Activated CD4-positive, alpha-beta memory T cell treated with anti-CD3 and anti-CD28 coated beads, Interleukin-2, amount 10 ng/mL, durations not matched to agents 7 days and 5 days (primary cell): ENCODE results near the gene NCOA7. TPM values are rescaled to one million over a fixed set of nuclear protein-coding genes. Genes with fewer than 3 reads are reported as not detected.

Experiments
- CTCF ChIA-PET: fragments of 350-600 bp; sonication (Branson Sonifier 250); formaldehyde crosslinking; loops from one replicate; lab custom pipeline; 2021; ENCODE audit warnings: antibody characterized with exemption, inconsistent platforms; lab: Charles Lee
- POLR2A ChIA-PET: fragments of 350-600 bp; sonication (Branson Sonifier 250); formaldehyde crosslinking; loops from one replicate; lab custom pipeline; 2021; ENCODE audit warnings: antibody characterized with exemption; lab: Charles Lee
- DNase-seq: peaks from one replicate; pipeline ENCODE4 v3.0.0-alpha.2; 2020
- H3K27ac Mint-ChIP-seq: one replicate; pipeline ENCODE4 v1.8.0; 2021; ENCODE audit warnings: mild to moderate bottlenecking, mixed read lengths
- H3K27me3 Mint-ChIP-seq: one replicate; pipeline ENCODE4 v1.8.0; 2021; ENCODE audit warnings: mixed read lengths
- H3K36me3 Mint-ChIP-seq: one replicate; pipeline ENCODE4 v1.8.0; 2021; ENCODE audit warnings: low read depth, mixed read lengths
- H3K4me1 Mint-ChIP-seq: one replicate; pipeline ENCODE4 v1.8.0; 2021; ENCODE audit warnings: mixed read lengths
- H3K4me3 Mint-ChIP-seq: one replicate; pipeline ENCODE4 v1.8.0; 2021; ENCODE audit warnings: mild to moderate bottlenecking, mixed read lengths
- H3K9me3 Mint-ChIP-seq: one replicate; pipeline ENCODE4 v1.8.0; 2021; ENCODE audit warnings: mixed read lengths
- total RNA-seq, 2 experiments: library from RNA; stranded (reverse); gene quantifications; one replicate each; pipeline ENCODE4 v1.2.3, GENCODE V29; 2021

Gene NCOA7
- total RNA-seq, 2 experiments from 2014 or later: 45.2 to 49.9 TPM

DNA sequence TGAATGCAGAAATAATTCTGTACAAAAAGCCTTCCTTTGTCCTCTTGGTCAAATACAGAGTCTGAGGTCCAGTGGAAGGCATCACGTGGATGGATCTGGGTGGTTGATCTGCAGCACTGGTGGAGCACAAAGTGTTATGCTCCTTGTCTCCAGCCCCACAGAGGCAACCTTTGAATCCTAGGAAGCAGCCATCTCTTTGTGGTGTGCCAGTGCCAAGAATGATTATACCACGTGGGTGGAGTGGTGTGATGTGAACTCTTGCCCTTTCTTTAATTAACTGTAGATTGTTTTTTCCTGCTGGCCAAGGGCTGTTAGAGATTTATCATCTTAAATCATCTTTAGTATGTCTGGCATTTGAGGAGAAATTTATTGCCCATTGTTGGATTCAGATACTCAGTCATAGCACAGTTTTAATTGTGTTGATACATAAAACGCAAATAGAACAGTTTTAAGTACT is 31.1 kb downstream of the NCOA7 start:
- Mint-ChIP-seq H3K27me3 (no peaks in the 10 kb centered on the region), H3K36me3 (peaks cover 46% of the 10 kb centered on the region), H3K4me3 (no peak overlapping the region), H3K9me3 (no peaks in the 10 kb centered on the region), H3K27ac (no peak overlapping the region), H3K4me1 (peaks cover 27% of the 10 kb centered on the region)
- DNase-seq: no peak
- CTCF ChIA-PET: no interaction called here
- POLR2A ChIA-PET: no interaction called here

DNA sequence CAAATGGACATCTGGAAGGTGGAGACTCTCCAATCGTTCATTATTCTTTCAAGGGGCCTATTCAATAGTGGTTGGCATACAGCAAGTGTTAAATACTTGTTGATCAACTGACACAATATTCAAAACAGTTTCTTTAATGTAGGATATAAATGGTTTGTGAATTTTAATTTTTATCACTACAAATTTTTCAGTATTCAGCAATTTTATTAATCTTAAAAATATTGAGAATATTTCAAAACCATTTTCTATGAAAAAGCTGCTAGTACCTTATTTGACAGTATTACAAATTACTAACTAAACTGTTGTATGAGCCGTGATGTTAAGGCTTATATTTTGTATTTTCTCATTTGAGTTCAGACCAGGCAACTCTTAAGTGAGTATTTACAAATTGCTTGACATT is 32.4 kb downstream of the NCOA7 start:
- Mint-ChIP-seq H3K27me3 (no peaks in the 10 kb centered on the region), H3K4me1 (peaks cover 29% of the 10 kb centered on the region), H3K9me3 (no peaks in the 10 kb centered on the region), H3K36me3 (peaks cover 47% of the 10 kb centered on the region), H3K27ac (no peak overlapping the region), H3K4me3 (no peak overlapping the region)
- no peak for DNase-seq
- CTCF ChIA-PET: no interaction called here
- POLR2A ChIA-PET: no interaction called here

DNA sequence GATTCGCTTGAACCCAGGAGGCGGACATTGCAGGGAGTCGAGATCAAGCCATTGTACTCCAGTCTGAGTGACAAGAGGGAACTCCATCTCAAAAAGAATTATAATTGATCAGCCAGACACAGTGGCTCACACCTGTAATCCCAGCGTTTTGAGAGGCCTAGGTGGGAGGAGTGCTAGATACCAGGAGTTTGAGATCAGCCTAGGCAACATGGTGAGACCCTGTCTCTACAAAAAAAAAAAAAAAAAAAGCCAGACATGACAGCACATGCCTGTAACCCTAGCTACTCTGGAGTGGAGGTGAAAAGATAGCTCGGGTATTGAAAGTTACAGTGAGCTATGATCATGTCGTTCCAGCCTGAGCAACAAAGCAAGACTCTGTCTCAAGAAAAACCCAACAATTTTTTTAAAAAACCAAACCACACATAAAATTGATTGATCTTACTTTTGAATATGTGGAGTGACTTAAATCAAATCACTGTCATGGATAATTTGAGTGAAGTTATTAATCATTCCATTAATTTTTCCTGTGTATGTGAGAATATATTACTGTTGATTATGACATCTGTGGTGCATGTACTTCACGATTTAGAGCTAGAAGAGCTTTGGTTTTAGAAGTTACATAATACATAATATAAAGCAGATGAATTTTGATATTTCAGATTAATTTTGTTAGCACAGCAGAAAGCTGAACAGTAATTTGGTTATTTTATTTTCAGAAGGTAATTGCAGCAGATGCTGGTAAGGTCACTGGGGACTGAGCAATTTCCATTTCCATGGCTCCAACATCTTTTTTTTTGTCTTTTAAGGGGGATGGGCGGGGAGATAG is 34.4 kb downstream of the NCOA7 start:
- ChIA-PET POLR2A (interaction anchor here (0.6 to 1.3 kb wide), 2 partner anchors 9 to 35 kb away, joined by 3 to 4 read pairs; no protein-coding TSS in a partner anchor), CTCF (interaction anchor here (0.6 to 1.5 kb wide), 3 partner anchors 34 to 157 kb away, joined by 3 to 4 read pairs (median 4); no protein-coding TSS in a partner anchor)
- Mint-ChIP-seq H3K27ac (no peak overlapping the region), H3K36me3 (peaks cover 38% of the 10 kb centered on the region), H3K4me3 (no peak overlapping the region), H3K27me3 (no peaks in the 10 kb centered on the region), H3K9me3 (no peaks in the 10 kb centered on the region), H3K4me1 (peaks cover 39% of the 10 kb centered on the region)
- DNase-seq: no peak

DNA sequence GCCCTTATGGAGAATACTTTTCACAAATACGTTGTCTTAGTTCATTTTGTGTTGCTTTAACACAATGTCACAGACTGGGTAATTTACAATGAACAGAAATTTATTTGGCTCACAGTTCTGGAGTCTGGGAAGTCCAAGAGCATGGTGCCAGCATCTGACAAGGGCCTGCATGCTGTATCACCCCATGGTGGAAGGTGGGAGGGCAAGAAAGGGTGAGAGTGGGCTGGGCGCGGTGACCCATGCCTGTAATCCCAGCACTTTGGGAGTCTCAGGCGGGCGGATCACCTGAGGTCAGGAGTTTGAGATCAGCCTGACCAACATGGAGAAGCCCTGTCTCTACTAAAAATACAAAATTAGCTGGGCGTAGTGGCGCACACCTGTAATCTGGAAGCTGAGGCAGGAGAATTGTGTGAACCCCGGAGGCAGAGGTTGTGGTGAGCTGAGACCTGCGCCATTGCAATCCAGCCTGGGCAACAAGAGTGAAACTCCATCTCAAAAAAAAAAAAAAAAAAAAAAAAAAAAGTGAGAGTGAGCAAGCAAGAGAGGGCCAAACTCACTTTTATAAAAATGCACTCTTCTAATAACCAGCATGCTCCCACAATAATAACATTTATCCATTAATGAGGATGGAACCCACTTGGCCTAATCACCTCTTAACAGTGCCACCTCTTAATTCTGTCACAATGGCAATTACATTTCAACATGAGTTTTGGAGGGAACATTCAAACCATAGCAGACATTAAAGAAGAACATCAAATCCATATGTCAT is 36.1 kb downstream of the NCOA7 start:
- Mint-ChIP-seq H3K36me3 (peaks cover 28% of the 10 kb centered on the region), H3K9me3 (no peaks in the 10 kb centered on the region)

DNA sequence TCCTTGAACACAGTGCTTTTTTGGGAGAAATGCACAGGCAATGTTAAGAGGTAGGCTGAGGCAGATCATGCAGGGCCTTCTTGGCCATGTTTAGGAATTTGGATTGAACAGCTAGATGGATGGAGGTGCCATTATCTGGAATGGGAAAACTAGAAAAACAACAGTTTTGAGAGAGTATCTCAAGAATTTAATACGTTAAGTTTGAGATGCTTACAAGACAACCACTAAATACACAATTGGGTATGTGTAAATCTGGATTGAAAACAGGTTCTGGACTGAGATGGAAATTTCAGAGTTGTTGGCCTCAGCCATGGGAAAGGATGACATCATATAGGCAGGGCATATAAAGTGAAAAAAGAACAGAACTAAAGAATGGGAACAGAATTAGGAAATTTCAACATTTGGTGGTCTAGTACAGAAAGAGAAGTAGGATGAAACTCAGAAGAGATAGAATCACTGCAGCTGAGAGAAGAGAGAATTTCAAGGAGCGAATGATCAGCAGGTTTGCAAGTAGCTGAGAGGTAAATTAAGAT is 37.1 kb downstream of the NCOA7 start:
- Mint-ChIP-seq H3K4me1 (peaks cover 55% of the 10 kb centered on the region), H3K27ac (no peak overlapping the region), H3K36me3 (peaks cover 28% of the 10 kb centered on the region), H3K4me3 (no peak overlapping the region), H3K9me3 (no peaks in the 10 kb centered on the region), H3K27me3 (no peaks in the 10 kb centered on the region)
- DNase-seq: no peak
- ChIA-PET CTCF (interaction anchor here (1.4 kb wide), 1 partner anchor 30 kb away, joined by 3 read pairs; no protein-coding TSS in a partner anchor), POLR2A (interaction anchor here (5.8 kb wide), 1 partner anchor 38 kb away, joined by 59 read pairs; the partner anchor contains the start of gene NCOA7)

More for the DNA sequence above, 36.1 kb downstream of the NCOA7 start:
- H3K27ac Mint-ChIP-seq: no peak overlapping the region
- DNase-seq: no peak
- ChIA-PET POLR2A (interaction anchor here (5.8 kb wide), 1 partner anchor 37 kb away, joined by 59 read pairs; the partner anchor contains the start of gene NCOA7), CTCF (interaction anchor here (0.7 to 1.4 kb wide), 2 partner anchors 31 to 64 kb away, joined by 3 read pairs; no protein-coding TSS in a partner anchor)
- H3K4me1 Mint-ChIP-seq: peaks cover 49% of the 10 kb centered on the region
- no peak overlapping the region for H3K4me3 Mint-ChIP-seq
- H3K27me3 Mint-ChIP-seq: no peaks in the 10 kb centered on the region

DNA sequence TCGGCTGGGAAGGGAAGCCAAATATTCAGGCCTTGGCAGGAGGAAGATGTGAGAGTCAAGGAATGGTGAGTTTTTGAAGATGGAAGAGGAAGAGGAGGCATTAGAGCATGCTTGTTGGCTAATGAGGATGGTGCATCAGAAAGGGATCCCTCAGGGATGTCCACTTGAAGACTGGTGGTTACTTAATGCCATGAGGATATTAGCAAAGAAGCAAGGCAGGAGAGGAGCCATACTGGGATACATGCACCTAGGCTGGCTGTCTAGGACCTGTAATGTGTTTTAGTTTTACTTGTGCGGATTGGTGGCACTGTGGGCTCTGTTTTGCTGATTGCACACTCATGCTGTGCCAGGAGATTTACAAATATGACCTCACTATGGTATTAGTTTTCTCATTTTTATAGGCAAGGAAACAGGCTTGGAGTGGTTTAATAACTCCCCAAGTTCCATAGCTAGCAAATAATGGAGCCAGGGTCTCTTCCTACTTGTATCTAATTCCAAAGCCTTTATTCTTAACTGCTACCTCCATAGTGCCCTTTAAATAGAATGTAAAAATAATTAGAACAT is 37.8 kb downstream of the NCOA7 start:
- ChIA-PET CTCF (interaction anchor here (2.0 to 4.0 kb wide), 2 partner anchors 38 to 128 kb away, joined by 7 to 30 read pairs; partner anchors contain the start of gene NCOA7), POLR2A (interaction anchor here (5.8 kb wide), 1 partner anchor 38 kb away, joined by 59 read pairs; the partner anchor contains the start of gene NCOA7)
- no peak for DNase-seq
- Mint-ChIP-seq H3K27ac (no peak overlapping the region), H3K4me3 (no peak overlapping the region), H3K27me3 (no peaks in the 10 kb centered on the region), H3K9me3 (no peaks in the 10 kb centered on the region), H3K4me1 (peaks cover 62% of the 10 kb centered on the region), H3K36me3 (peaks cover 29% of the 10 kb centered on the region)

DNA sequence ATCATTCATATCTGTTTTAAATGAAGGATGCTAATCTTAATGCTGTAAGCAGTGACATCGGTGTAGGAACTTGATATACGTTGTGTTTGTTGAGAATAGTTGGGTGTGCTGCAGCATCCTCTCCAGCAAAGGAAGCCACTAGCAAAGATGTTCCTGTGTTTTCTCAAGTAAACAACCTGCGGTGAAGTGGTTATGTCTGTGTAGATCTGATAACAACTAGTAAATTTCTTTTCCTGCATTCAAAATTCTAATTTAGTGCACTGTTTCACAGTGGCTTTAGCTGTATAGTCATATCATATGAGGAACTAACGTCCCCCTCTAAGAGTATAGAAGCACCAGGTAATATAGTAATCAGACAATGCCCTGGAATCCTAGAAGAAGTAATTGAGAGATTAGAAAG is 38.7 kb downstream of the NCOA7 start:
- Mint-ChIP-seq H3K4me1 (peaks cover 67% of the 10 kb centered on the region), H3K27me3 (no peaks in the 10 kb centered on the region), H3K27ac (peak overlapping the region; percentile 18), H3K9me3 (no peaks in the 10 kb centered on the region), H3K36me3 (peaks cover 29% of the 10 kb centered on the region), H3K4me3 (no peak overlapping the region)
- ChIA-PET CTCF (interaction anchor here (2.0 to 4.0 kb wide), 2 partner anchors 39 to 127 kb away, joined by 7 to 30 read pairs; partner anchors contain the start of gene NCOA7), POLR2A (interaction anchor here (1.0 to 5.8 kb wide), 2 partner anchors 39 to 48 kb away, joined by 5 to 59 read pairs; partner anchors contain the start of gene NCOA7)
- peak; percentile 40 for DNase-seq

DNA sequence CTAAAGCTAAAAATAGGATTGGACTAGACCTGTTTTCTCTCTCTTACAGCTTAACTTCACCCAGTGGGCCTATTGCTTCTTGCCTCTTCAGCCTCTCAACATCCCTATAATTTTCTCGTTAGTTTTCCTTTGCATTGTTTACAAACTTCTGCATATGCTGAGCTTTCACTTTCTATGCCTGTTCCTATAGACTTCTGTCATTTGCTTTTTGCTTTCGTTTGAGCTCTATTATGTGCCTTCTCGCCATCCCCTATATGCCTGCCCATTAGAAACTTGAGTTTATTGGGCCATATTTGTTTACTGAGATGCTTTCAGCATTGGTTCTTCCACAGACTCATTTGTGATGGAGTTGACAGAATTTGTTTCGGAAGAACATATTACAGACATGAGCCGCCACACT is 40.9 kb downstream of the NCOA7 start:
- H3K9me3 Mint-ChIP-seq: no peaks in the 10 kb centered on the region
- ChIA-PET CTCF (interaction anchor here (0.7 to 4.0 kb wide), 7 partner anchors 38 to 1968 kb away, joined by 3 to 30 read pairs (median 3); partner anchors contain the start of genes HINT3 and NCOA7), POLR2A (interaction anchor here (2.0 to 5.8 kb wide), 2 partner anchors 41 to 50 kb away, joined by 10 to 59 read pairs; partner anchors contain the start of gene NCOA7)
- H3K27me3 Mint-ChIP-seq: no peaks in the 10 kb centered on the region
- DNase-seq: no peak
- H3K36me3 Mint-ChIP-seq: peaks cover 21% of the 10 kb centered on the region
- H3K4me1 Mint-ChIP-seq: peaks cover 72% of the 10 kb centered on the region
- peak overlapping the region; percentile 54 for H3K27ac Mint-ChIP-seq
- peak overlapping the region; percentile 47 for H3K4me3 Mint-ChIP-seq

DNA sequence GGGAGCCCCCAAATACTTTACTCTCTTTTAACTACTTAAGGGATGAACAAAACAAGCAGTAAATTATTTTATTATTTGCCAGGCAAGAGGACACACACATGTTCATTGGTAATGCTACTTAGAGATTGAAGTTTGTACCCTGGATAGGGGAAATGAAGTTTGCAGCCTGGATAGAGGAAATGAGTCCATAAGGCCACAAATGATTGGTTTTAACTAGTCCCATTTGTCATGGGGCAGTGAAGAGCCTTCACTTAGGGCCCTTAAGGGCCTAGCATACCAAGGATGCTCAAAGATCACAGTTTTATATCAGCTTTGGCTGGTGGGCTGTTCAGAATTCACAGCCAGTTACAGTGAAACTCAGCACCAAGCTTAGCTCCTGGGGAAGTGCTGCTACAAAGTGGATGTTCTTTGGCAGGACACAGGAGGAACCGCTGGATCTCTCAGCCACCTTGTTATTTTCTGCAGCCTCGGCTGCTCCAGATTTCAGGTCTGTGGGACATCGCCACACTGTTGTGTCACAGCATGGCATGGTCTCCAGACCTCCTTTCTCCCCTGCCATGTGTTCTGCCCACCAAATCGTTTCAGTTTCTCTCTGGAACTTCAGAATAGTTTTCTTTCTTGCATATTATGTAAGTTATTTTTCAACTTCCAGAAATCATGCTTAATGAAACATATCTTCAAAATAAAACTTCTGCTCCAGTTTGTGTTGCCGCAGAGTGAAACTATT is 41.8 kb downstream of the NCOA7 start:
- ChIA-PET CTCF (interaction anchor here (3.0 kb wide), 1 partner anchor 124 kb away, joined by 14 read pairs; the partner anchor contains the start of gene HINT3), POLR2A (interaction anchor here (0.8 to 2.0 kb wide), 2 partner anchors 21 to 51 kb away, joined by 3 to 10 read pairs; no protein-coding TSS in a partner anchor)
- H3K36me3 Mint-ChIP-seq: peaks cover 21% of the 10 kb centered on the region
- no peak overlapping the region for H3K4me3 Mint-ChIP-seq
- no peak for DNase-seq
- peaks cover 67% of the 10 kb centered on the region for H3K4me1 Mint-ChIP-seq
- no peaks in the 10 kb centered on the region for H3K9me3 Mint-ChIP-seq
- no peaks in the 10 kb centered on the region for H3K27me3 Mint-ChIP-seq
- H3K27ac Mint-ChIP-seq: peak overlapping the region; percentile 6

DNA sequence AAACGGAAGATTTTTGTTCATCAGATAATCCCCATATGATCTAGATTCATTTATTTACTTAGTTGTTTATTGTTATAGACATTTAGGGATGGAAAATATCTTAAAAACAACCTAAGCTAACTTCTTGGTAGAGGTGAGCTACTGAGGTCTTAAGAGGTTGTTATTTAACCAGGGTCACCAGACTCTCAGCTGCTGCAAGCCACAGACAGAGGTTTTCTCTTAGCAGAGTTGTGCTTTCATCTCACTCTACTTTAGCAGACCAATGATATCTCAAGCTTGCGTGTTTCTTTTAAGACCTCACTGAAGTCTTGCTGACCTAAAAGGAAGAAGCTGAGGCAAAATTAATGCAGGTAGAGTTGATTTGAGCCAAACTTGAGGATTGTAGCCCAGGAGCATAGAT is 43.6 kb downstream of the NCOA7 start:
- Mint-ChIP-seq H3K27me3 (no peaks in the 10 kb centered on the region), H3K36me3 (peaks cover 15% of the 10 kb centered on the region), H3K4me1 (peaks cover 53% of the 10 kb centered on the region), H3K9me3 (no peaks in the 10 kb centered on the region), H3K27ac (peak overlapping the region; percentile 11), H3K4me3 (no peak overlapping the region)
- no peak for DNase-seq
- ChIA-PET CTCF (interaction anchor here (2.0 to 3.0 kb wide), 3 partner anchors 43 to 122 kb away, joined by 8 to 14 read pairs (median 11); partner anchors contain the start of genes HINT3 and NCOA7), POLR2A (interaction anchor here (0.8 to 2.9 kb wide), 5 partner anchors 9 to 84 kb away, joined by 3 to 24 read pairs (median 4); partner anchors contain the start of gene NCOA7)

DNA sequence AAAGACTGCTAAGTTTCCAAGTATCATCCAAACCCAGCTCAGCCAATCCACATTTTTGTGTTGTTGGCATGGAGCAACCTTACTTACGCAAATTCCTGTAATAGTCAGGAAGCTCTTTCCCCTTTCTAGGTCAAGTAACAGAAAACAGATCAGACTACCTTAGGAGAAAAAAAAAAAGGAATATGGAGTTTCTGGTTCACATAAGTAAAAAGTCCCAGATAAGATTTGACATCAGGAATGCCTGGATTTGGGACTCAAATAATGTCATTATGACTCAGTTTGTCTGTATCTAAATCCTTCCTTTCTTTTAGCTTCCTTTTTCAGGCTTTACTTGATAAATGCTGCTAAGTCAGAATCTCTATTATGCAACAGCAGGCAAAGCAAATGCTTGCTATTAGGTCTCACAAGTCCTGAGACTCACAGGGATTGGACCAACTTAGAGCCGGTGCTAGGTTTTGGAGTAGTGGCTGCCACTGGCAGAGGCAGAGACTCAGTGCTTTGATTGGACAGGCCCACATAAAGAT is 44.5 kb downstream of the NCOA7 start:
- ChIA-PET CTCF (interaction anchor here (2.0 to 3.0 kb wide), 3 partner anchors 44 to 121 kb away, joined by 8 to 14 read pairs (median 11); partner anchors contain the start of genes HINT3 and NCOA7), POLR2A (interaction anchor here (1.0 to 2.9 kb wide), 2 partner anchors 45 to 83 kb away, joined by 3 to 24 read pairs; partner anchors contain the start of gene NCOA7)
- peaks cover 15% of the 10 kb centered on the region for H3K36me3 Mint-ChIP-seq
- H3K27me3 Mint-ChIP-seq: no peaks in the 10 kb centered on the region
- peaks cover 44% of the 10 kb centered on the region for H3K4me1 Mint-ChIP-seq
- DNase-seq: no peak
- H3K27ac Mint-ChIP-seq: no peak overlapping the region
- H3K9me3 Mint-ChIP-seq: no peaks in the 10 kb centered on the region
- H3K4me3 Mint-ChIP-seq: no peak overlapping the region
